OCI-LY1 (cell line): ENCODE data around the gene PHKG2.

Experiments used
- H2AFZ ChIP-seq: fragments of 200-600 bp; sonication (generic), shearing (Covaris generic); 2 replicates; pipeline ENCODE4 v1.6.0; 2014; ENCODE audit warnings: antibody characterized with exemption, mild to moderate bottlenecking, low read length
- H3F3A ChIP-seq: fragments of 200-600 bp; sonication (generic), shearing (Covaris generic); 2 replicates; pipeline ENCODE4 v1.6.0; 2014; ENCODE audit warnings: mild to moderate bottlenecking, antibody characterized with exemption, low read length, moderate library complexity; ENCODE audit not compliant: insufficient read depth
- H3K27ac ChIP-seq: fragments of 200-600 bp; sonication (generic); 2 replicates; pipeline ENCODE4 v1.5.1; 2014; ENCODE audit warnings: low read length, mixed run types, mild to moderate bottlenecking, low read depth; ENCODE audit not compliant: poor library complexity, severe bottlenecking
- H3K27me3 ChIP-seq: fragments of 200-600 bp; sonication (generic); 2 replicates; pipeline ENCODE4 v1.6.0; 2014; ENCODE audit warnings: antibody characterized with exemption, mild to moderate bottlenecking, low read length, moderate library complexity; ENCODE audit not compliant: insufficient read depth
- H3K36me3 ChIP-seq: fragments of 200-600 bp; sonication (generic); 2 replicates; pipeline ENCODE4 v1.6.1; 2014; ENCODE audit warnings: mild to moderate bottlenecking, antibody characterized with exemption, low read length, moderate library complexity, mixed read lengths; ENCODE audit not compliant: insufficient read depth
- H3K4me1 ChIP-seq: fragments of 200-600 bp; sonication (generic); 2 replicates; pipeline ENCODE4 v1.5.1; 2014; ENCODE audit warnings: mild to moderate bottlenecking, low read length, moderate library complexity; ENCODE audit not compliant: insufficient read depth, severe bottlenecking
- H3K4me2 ChIP-seq: fragments of 200-600 bp; sonication (generic), shearing (Covaris generic); 2 replicates; pipeline ENCODE4 v1.6.1; 2014; ENCODE audit warnings: low read length
- H3K4me3 ChIP-seq: fragments of 200-600 bp; sonication (generic); 2 replicates; pipeline ENCODE4 v1.5.1; 2014; ENCODE audit warnings: low read length, low read depth, mild to moderate bottlenecking, mixed read lengths; ENCODE audit not compliant: poor library complexity, severe bottlenecking
- H3K79me2 ChIP-seq: fragments of 200-600 bp; shearing (Covaris generic); 2 replicates; pipeline ENCODE4 v1.6.1; 2016; ENCODE audit warnings: mixed run types, low read length, mixed read lengths; ENCODE audit not compliant: insufficient read depth
- H3K9ac ChIP-seq: fragments of 200-600 bp; sonication (generic), shearing (Covaris generic); 2 replicates; pipeline ENCODE4 v1.6.1; 2014; ENCODE audit warnings: mild to moderate bottlenecking, low read length, mixed read lengths
- H3K9me2 ChIP-seq: fragments of 200-600 bp; sonication (generic), shearing (Covaris generic); 2 replicates; pipeline ENCODE4 v1.6.1; 2014; ENCODE audit warnings: low read depth, mild to moderate bottlenecking, low read length, mixed read lengths
- H3K9me3 ChIP-seq: fragments of 200-600 bp; shearing (Covaris generic); 2 replicates; pipeline ENCODE4 v1.6.1; 2014; ENCODE audit warnings: low read length, mixed read lengths
- H4K20me1 ChIP-seq: fragments of 200-600 bp; sonication (generic), shearing (Covaris generic); 2 replicates; pipeline ENCODE4 v1.6.0; 2016; ENCODE audit warnings: mild to moderate bottlenecking, low read length; ENCODE audit not compliant: insufficient read depth
- CTCF ChIP-seq: fragments of 200-600 bp; sonication (generic), shearing (Covaris generic); IDR thresholded peaks from 2 replicates; pipeline ENCODE4 v1.5.1; 2017; ENCODE audit warnings: mild to moderate bottlenecking, antibody characterized with exemption, low read length, moderate library complexity, mixed read lengths
- EZH2 ChIP-seq: fragments of 200-600 bp; sonication (generic), shearing (Covaris generic); IDR thresholded peaks from 2 replicates; pipeline ENCODE4 v1.8.0; 2017; ENCODE audit warnings: borderline replicate concordance, mixed run types, mild to moderate bottlenecking, antibody characterized with exemption, low read length, moderate library complexity, mixed read lengths

The PHKG2 gene

GRCh38 chr16:30764086-30764485 lies 15.9 kb downstream of the PHKG2 start:
- Histone ChIP-seq H3K36me3 (peaks cover 73% of the 10 kb centered on the region), H3K9me3 (no peaks in the 10 kb centered on the region), H3K27ac (no peak overlapping the region), H3K4me1 (peaks cover 38% of the 10 kb centered on the region), H3K9ac (no peak overlapping the region), H3F3A (no peaks in the 10 kb centered on the region), H3K4me2 (no peak overlapping the region), H2AFZ (no peak overlapping the region), H3K79me2 (no peaks in the 10 kb centered on the region; the same call in 1 of the 2 replicates), H3K27me3 (no peaks in the 10 kb centered on the region), H4K20me1 (no peaks in the 10 kb centered on the region), H3K9me2 (no peaks in the 10 kb centered on the region), H3K4me3 (no peak overlapping the region)
- TF ChIP-seq EZH2 (no peak), CTCF (no peak)

GRCh38 chr16:30764816-30765465 lies 16.7 kb downstream of the PHKG2 start:
- TF ChIP-seq CTCF (no peak), EZH2 (no peak)
- no peak overlapping the region for H3K9ac ChIP-seq
- H4K20me1 ChIP-seq: no peaks in the 10 kb centered on the region
- H3F3A ChIP-seq: no peaks in the 10 kb centered on the region
- H3K4me1 ChIP-seq: peaks cover 29% of the 10 kb centered on the region
- no peaks in the 10 kb centered on the region for H3K9me3 ChIP-seq
- no peaks in the 10 kb centered on the region; the same call in 1 of the 2 replicates for H3K79me2 ChIP-seq
- H3K4me2 ChIP-seq: no peak overlapping the region
- H3K27ac ChIP-seq: no peak overlapping the region
- H3K4me3 ChIP-seq: no peak overlapping the region
- H3K27me3 ChIP-seq: no peaks in the 10 kb centered on the region
- no peak overlapping the region for H2AFZ ChIP-seq
- H3K9me2 ChIP-seq: no peaks in the 10 kb centered on the region
- peaks cover 73% of the 10 kb centered on the region for H3K36me3 ChIP-seq

- no peaks in the 10 kb centered on the region for H4K20me1 ChIP-seq
- no peaks in the 10 kb centered on the region for H3K27me3 ChIP-seq
- H3K4me1 ChIP-seq: peaks cover 17% of the 10 kb centered on the region
- no peak overlapping the region for H3K4me2 ChIP-seq
- no peak overlapping the region for H3K4me3 ChIP-seq
- no peaks in the 10 kb centered on the region for H3F3A ChIP-seq
- TF ChIP-seq EZH2 (no peak), CTCF (no peak)
- H3K27ac ChIP-seq: no peak overlapping the region
- no peaks in the 10 kb centered on the region for H3K9me3 ChIP-seq
- peaks cover 82% of the 10 kb centered on the region for H3K36me3 ChIP-seq
- H3K9ac ChIP-seq: no peak overlapping the region
- no peaks in the 10 kb centered on the region; the same call in 1 of the 2 replicates for H3K79me2 ChIP-seq
- H3K9me2 ChIP-seq: no peaks in the 10 kb centered on the region
- H2AFZ ChIP-seq: no peak overlapping the region
Observed at GRCh38 chr16:30766206-30766932, 18.1 kb downstream of the PHKG2 start.
